GM18508 (cell line): ENCODE results near the gene ARHGEF39.
"Not testable (repeated sequence)": the region's sequence is repeated elsewhere in the genome, so short reads cannot be mapped to it uniquely, and the experiment has no call there.

Experiments
- ATAC-seq: cut with Tn5 transposase; IDR thresholded peaks from one replicate; pipeline ENCODE4 v1.9.1; 2021; ENCODE audit warnings: moderate number of reproducible peaks; ENCODE audit not compliant: insufficient read depth, unreplicated experiment

ARHGEF39 gene

GRCh38 chr9:35628389-35628991 lies 36.5 kb downstream of the ARHGEF39 start:
- ATAC-seq, result no peak

GRCh38 chr9:35627575-35627974 lies 37.4 kb downstream of the ARHGEF39 start:
- ATAC-seq, result no peak

- no peak for ATAC-seq
Observed at GRCh38 chr9:35619800-35620158, 45.2 kb downstream of the ARHGEF39 start.

GRCh38 chr9:35618854-35619799 lies 45.9 kb downstream of the ARHGEF39 start:
- ATAC-seq, result no peak

- ATAC-seq, result no peak
Observed at GRCh38 chr9:35618325-35618727, 46.7 kb downstream of the ARHGEF39 start, which contains the start of gene CD72. TSS of gene CD72 (minus strand) at chr9:35618413. CDS start at chr9:35618303, 110 bp downstream.

- no peak for ATAC-seq
Observed at GRCh38 chr9:35617548-35617947, 47.4 kb downstream of the ARHGEF39 start.

GRCh38 chr9:35616681-35617459 lies 48.1 kb downstream of the ARHGEF39 start:
- ATAC-seq, result no peak

GRCh38 chr9:35615981-35616680 lies 48.9 kb downstream of the ARHGEF39 start:
- ATAC-seq, result no peak

GRCh38 chr9:35612843-35613242 lies 52.2 kb downstream of the ARHGEF39 start:
- ATAC-seq, result no peak

- ATAC-seq, result not testable (repeated sequence)
Observed at GRCh38 chr9:35612066-35612465, 52.9 kb downstream of the ARHGEF39 start.

GRCh38 chr9:35611230-35611797 lies 53.7 kb downstream of the ARHGEF39 start:
- ATAC-seq, result no peak

- ATAC-seq, result no peak
Observed at GRCh38 chr9:35609820-35610163, 55.2 kb downstream of the ARHGEF39 start.
